ENCODE measurements around the gene RPL39. TPM values are rescaled to one million over a fixed set of nuclear protein-coding genes. Genes with fewer than 3 reads are reported as not detected.
A peak's percentile ranks its signal among the peaks of the same experiment; 100 is the strongest.
"Not testable (repeated sequence)": the region's sequence is repeated elsewhere in the genome, so short reads cannot be mapped to it uniquely, and the experiment has no call there.

RPL39 gene
- total RNA-seq, 1 donor from 2014 or later, result 6,835 TPM

DNA sequence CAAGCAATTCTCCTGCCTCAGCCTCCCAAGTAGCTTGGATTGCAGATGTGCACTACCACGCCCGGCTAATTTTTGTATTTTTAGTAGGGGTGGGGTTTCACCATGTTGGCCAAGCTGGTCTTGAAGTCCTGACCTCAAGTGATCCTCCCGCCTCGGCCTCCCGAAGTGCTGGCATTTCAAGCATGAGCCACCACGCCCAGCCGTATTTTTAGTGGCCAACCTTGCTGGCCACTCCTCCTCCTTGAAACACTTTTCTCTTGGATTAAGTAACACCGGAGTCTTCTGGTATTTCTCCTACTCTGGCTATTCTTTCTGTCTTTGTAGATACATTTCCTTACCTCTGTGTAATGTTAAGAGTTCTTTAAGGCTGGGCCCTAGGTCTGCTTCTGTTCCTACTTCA, 11.1 kb upstream of the RPL39 start:
- H3K9me3 ChIP-seq (ENCODE audit: control insufficient read depth in 3 of 3, low read length in 3 of 3), result no peaks in the 10 kb centered on the region
- no peak overlapping the region for H3K9ac ChIP-seq (ENCODE audit: low read depth in 1 of 3, low read length in 3 of 3)
- no peaks in the 10 kb centered on the region for H3K36me3 ChIP-seq (ENCODE audit: control insufficient read depth in 3 of 3, insufficient read depth in 3 of 3, low read length in 3 of 3)
- H3K27ac ChIP-seq (ENCODE audit: low read depth, low read length), result no peak overlapping the region
- no peak overlapping the region for H3K4me3 ChIP-seq (ENCODE audit: low read length in 3 of 3)
- no peaks in the 10 kb centered on the region for H3K27me3 ChIP-seq (ENCODE audit: control insufficient read depth in 3 of 3, insufficient read depth in 3 of 3, low read length in 3 of 3)
- no peaks in the 10 kb centered on the region for H3K4me1 ChIP-seq (ENCODE audit: control insufficient read depth in 3 of 3, insufficient read depth in 3 of 3, low read length in 3 of 3)

DNA sequence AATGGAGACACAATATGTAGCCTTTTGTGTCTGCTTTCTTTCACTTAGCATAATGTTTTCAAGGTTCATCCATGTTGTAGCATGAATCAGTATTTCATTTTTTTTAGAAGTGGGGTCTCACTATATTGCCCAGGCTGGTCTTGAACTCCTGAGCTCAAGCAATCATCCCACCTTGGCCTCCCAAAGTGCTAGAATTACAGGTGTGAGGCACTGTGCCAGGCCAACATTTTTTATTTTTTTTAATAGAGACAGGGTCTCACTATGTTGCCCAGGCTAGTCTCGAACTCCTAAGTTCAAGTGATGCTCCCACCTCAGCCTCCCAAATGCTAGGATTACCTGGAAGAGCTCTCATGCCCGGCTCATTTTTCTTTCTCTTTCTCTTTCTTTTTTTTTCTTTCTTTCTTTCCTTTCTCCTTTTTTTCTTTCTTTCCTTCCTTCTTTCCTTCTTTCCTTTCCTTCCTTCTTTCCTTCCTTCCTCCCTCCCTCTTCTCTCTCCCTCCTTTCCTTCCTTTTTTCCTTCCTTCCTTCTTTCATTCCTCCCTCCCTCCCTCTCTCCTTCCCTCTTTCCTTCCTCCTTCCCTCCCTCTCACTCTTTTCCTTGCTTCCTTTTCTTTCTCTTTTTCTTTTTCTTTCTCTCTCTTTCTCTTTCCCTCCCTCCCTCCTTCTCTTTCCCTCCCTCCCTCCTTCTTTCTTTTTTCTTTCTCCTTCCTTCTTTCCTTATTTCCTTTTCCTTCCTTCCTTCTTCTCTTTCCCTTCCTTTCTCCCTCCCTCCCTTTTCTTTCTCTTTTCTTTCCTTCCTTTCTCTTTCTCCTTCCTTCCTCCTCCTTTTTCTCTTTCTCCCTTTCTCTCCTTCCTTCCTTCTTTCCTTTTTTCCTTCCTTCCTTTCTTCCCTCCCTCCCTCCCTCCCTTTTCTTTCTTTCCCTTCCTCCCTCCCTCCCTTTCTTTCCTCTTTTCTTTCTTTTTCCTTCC, 10.1 kb upstream of the RPL39 start:
- Histone ChIP-seq H3K9me3 (ENCODE audit: control insufficient read depth in 3 of 3, low read length in 3 of 3) (no peaks in the 10 kb centered on the region), H3K4me1 (ENCODE audit: control insufficient read depth in 3 of 3, insufficient read depth in 3 of 3, low read length in 3 of 3) (no peaks in the 10 kb centered on the region), H3K36me3 (ENCODE audit: control insufficient read depth in 3 of 3, insufficient read depth in 3 of 3, low read length in 3 of 3) (no peaks in the 10 kb centered on the region), H3K4me3 (ENCODE audit: low read length in 3 of 3) (no peak overlapping the region), H3K27me3 (ENCODE audit: control insufficient read depth in 3 of 3, insufficient read depth in 3 of 3, low read length in 3 of 3) (no peaks in the 10 kb centered on the region), H3K27ac (ENCODE audit: low read depth, low read length) (no peak overlapping the region), H3K9ac (ENCODE audit: low read depth in 1 of 3, low read length in 3 of 3) (no peak overlapping the region)

DNA sequence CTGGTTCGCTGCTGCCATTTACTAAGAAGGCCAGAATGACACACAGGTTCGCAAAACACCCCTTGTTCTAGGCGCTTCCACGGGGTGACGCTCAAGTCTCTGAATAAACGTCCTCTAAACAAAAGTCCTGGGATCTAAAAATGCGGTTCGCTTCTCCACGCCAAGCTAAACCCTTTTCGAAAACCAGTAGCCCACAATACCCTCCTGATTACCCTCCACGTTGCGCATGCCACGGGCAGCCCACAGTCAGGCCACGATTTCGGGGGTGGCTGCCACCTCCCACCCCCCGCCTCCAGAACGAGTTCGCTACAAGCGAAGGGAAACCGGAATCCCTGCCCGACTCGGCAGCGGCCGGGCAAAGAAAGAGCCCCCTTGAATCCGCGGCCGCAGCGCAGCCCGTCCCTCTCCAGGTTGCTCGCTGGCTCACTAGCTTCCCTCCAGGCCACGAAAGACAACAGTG, 423 bp downstream of the RPL39 start:
- peaks cover 2 to 8% (median 5%) of the 10 kb centered on the region in 3 donors for H3K36me3 ChIP-seq (ENCODE audit: control insufficient read depth in 3 of 3, insufficient read depth in 3 of 3, low read length in 3 of 3)
- H3K9ac ChIP-seq (ENCODE audit: low read depth in 1 of 3, low read length in 3 of 3), result peak overlapping the region; percentile 76 to 89 (median 79)
- H3K4me3 ChIP-seq (ENCODE audit: low read length in 3 of 3), result peak overlapping the region; percentile 52 to 82 (median 82)
- H3K4me1 ChIP-seq (ENCODE audit: control insufficient read depth in 3 of 3, insufficient read depth in 3 of 3, low read length in 3 of 3), result peaks cover 12 to 19% (median 12%) of the 10 kb centered on the region in 3 donors
- no peaks in the 10 kb centered on the region for H3K27me3 ChIP-seq (ENCODE audit: control insufficient read depth in 3 of 3, insufficient read depth in 3 of 3, low read length in 3 of 3)
- H3K27ac ChIP-seq (ENCODE audit: low read depth, low read length), result peak overlapping the region; percentile 90
- H3K9me3 ChIP-seq (ENCODE audit: control insufficient read depth in 3 of 3, low read length in 3 of 3), result no peaks in the 10 kb centered on the region

DNA sequence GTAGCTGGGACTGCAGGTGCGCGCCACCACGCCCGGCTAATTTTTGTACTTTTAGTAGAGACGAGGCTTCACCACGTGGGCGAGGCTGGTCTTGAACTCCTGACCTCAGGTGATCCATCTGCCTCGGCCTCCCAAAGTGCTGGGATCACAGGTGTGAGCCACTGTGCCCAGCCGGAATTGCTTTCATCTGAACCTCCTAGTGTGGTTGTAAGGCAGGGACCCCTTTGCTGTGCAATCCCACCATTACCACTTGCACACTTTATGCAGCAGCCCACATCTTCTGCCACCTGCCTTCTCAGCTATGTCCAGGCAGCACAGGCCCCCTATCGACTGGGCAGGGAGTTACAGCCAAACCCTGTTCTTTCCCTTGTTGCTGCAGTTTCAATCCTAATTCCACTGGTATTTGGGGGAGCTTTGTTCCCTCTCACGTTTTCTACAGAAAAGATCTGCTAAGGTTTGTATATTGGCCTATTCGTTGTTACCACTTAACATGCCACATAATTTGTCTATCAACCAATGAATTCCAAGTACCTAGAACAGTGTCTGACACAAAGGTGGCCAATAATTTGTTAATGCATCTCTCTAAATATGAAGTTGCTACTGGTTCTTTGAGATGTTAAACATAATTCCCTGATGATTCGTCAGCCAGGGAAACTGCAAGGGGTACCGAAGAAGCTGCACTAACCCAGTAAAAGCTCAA, 6.5 kb downstream of the RPL39 start:
- Histone ChIP-seq H3K9me3 (ENCODE audit: control insufficient read depth in 3 of 3, low read length in 3 of 3) (no peaks in the 10 kb centered on the region), H3K27me3 (ENCODE audit: control insufficient read depth in 3 of 3, insufficient read depth in 3 of 3, low read length in 3 of 3) (no peaks in the 10 kb centered on the region), H3K4me1 (ENCODE audit: control insufficient read depth in 3 of 3, insufficient read depth in 3 of 3, low read length in 3 of 3) (peaks cover 3 to 15% (median 8%) of the 10 kb centered on the region in 3 donors), H3K9ac (ENCODE audit: low read depth in 1 of 3, low read length in 3 of 3) (no peak overlapping the region), H3K4me3 (ENCODE audit: low read length in 3 of 3) (no peak overlapping the region), H3K27ac (ENCODE audit: low read depth, low read length) (no peak overlapping the region), H3K36me3 (ENCODE audit: control insufficient read depth in 3 of 3, insufficient read depth in 3 of 3, low read length in 3 of 3) (peaks cover 9 to 18% (median 13%) of the 10 kb centered on the region in 3 donors)

DNA sequence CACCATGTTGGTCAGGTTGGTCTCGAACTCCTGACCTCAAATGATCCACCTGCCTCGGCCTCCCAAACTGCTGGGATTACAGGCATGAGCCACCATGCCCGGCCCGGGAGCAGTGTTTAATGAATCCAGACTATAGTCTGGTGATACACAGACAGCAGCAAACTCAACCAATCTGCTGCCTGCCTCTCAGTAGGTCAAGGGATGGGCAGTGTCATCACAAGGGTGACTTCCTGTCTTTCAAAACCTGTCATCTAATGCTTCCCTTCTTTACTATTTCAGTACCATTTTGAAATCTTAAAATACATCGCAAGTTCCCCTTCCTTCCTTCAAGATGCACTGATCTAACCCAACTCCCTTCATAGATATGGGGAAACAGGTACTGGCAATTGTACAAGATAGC, 8.4 kb downstream of the RPL39 start:
- Histone ChIP-seq H3K4me1 (ENCODE audit: control insufficient read depth in 3 of 3, insufficient read depth in 3 of 3, low read length in 3 of 3) (peaks cover 0 to 4% (median 0%) of the 10 kb centered on the region in 3 donors), H3K27ac (ENCODE audit: low read depth, low read length) (no peak overlapping the region), H3K4me3 (ENCODE audit: low read length in 3 of 3) (no peak overlapping the region), H3K9ac (ENCODE audit: low read depth in 1 of 3, low read length in 3 of 3) (no peak overlapping the region), H3K9me3 (ENCODE audit: control insufficient read depth in 3 of 3, low read length in 3 of 3) (no peaks in the 10 kb centered on the region), H3K27me3 (ENCODE audit: control insufficient read depth in 3 of 3, insufficient read depth in 3 of 3, low read length in 3 of 3) (no peaks in the 10 kb centered on the region), H3K36me3 (ENCODE audit: control insufficient read depth in 3 of 3, insufficient read depth in 3 of 3, low read length in 3 of 3) (peaks cover 8 to 13% (median 9%) of the 10 kb centered on the region in 3 donors)

DNA sequence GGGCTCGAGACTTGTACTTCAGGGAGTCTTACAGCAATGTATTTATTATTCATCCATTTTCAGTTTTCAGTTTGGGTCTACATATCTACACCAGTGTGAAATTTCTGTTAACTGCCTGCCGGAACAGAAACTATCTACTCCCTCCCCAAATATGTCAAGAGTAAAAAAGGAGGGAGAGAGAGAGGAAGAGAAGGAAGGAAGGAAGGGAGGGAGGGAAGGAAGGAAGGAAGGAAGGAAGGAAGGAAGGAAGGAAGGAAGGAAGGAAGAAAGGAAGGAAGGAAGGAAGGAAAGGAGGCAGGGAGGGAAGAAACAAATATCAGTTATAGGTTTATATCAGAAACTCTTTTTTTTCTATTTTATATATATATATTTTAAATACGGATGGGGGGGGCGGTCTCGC, 12.6 kb downstream of the RPL39 start:
- Histone ChIP-seq H3K36me3 (ENCODE audit: control insufficient read depth in 3 of 3, insufficient read depth in 3 of 3, low read length in 3 of 3) (peaks cover 0 to 5% (median 4%) of the 10 kb centered on the region in 3 donors), H3K9me3 (ENCODE audit: control insufficient read depth in 3 of 3, low read length in 3 of 3) (no peaks in the 10 kb centered on the region), H3K4me1 (ENCODE audit: control insufficient read depth in 3 of 3, insufficient read depth in 3 of 3, low read length in 3 of 3) (no peaks in the 10 kb centered on the region), H3K27me3 (ENCODE audit: control insufficient read depth in 3 of 3, insufficient read depth in 3 of 3, low read length in 3 of 3) (no peaks in the 10 kb centered on the region), H3K9ac (ENCODE audit: low read depth in 1 of 3, low read length in 3 of 3) (no peak overlapping the region), H3K4me3 (ENCODE audit: low read length in 3 of 3) (no peak overlapping the region), H3K27ac (ENCODE audit: low read depth, low read length) (no peak overlapping the region)

DNA sequence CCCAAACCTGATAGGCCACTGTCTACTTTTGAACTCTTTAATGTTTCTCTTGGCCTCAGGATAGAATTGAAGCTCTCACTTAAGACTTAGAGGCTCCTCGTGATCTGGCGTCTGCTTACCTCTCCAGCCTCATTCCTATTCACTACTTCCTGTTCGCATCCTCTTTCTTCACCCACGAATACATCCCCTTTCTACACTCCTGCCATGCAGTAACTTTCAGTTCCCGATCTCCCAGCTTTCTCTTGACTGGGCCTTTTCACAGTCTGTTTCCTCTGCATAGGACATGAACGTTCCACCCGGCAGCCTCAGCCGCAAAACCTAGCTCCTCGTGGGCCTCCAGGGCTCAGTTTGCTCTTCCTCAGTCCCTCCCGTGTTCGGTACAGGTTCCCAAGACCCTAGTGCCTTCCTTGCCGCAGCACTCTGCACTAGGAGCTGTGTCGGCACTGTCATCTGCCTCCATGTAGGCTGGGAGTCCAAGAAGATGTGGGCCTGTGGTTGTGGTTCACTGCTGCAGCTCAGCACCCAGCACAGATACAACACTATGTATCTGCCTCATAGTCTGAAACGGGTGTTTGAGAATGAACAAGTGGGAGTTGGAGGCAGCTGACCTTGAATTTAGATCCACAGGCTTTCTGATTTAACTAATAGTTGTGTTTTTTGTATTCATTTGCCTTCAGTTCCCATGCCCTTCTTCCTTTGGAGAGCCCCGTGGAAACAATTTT, 15.8 kb downstream of the RPL39 start:
- no peak overlapping the region for H3K9ac ChIP-seq (ENCODE audit: low read depth in 1 of 3, low read length in 3 of 3)
- H3K27ac ChIP-seq (ENCODE audit: low read depth, low read length), result no peak overlapping the region

DNA sequence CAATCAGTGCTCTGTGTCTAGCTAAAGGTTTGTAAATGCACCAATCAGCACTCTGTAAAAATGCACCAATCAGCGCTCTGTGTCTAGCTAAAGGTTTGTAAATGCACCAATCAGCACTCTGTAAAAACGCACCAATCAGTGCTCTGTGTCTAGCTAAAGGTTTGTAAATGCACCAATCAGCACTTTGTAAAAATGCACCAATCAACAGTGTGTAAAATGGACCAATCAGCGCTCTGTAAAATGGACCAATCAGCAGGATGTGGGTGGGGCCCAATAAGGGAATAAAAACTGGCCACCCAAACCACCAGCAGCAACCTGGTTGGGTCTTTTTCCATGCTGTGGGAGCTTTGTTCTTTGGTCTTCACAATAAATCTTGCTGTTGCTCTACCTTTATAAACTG, 22.0 kb downstream of the RPL39 start:
- H3K4me3 ChIP-seq (ENCODE audit: low read length in 3 of 3); H3K27ac ChIP-seq (ENCODE audit: low read depth, low read length); H3K9me3 ChIP-seq (ENCODE audit: control insufficient read depth in 3 of 3, low read length in 3 of 3); H3K27me3 ChIP-seq (ENCODE audit: control insufficient read depth in 3 of 3, insufficient read depth in 3 of 3, low read length in 3 of 3); H3K4me1 ChIP-seq (ENCODE audit: control insufficient read depth in 3 of 3, insufficient read depth in 3 of 3, low read length in 3 of 3); H3K36me3 ChIP-seq (ENCODE audit: control insufficient read depth in 3 of 3, insufficient read depth in 3 of 3, low read length in 3 of 3); H3K9ac ChIP-seq (ENCODE audit: low read depth in 1 of 3, low read length in 3 of 3): not testable (repeated sequence)

More for the DNA sequence above, 15.8 kb downstream of the RPL39 start:
- Histone ChIP-seq H3K9me3 (ENCODE audit: control insufficient read depth in 3 of 3, low read length in 3 of 3) (no peaks in the 10 kb centered on the region), H3K27me3 (ENCODE audit: control insufficient read depth in 3 of 3, insufficient read depth in 3 of 3, low read length in 3 of 3) (no peaks in the 10 kb centered on the region), H3K36me3 (ENCODE audit: control insufficient read depth in 3 of 3, insufficient read depth in 3 of 3, low read length in 3 of 3) (no peaks in the 10 kb centered on the region), H3K4me3 (ENCODE audit: low read length in 3 of 3) (no peak overlapping the region), H3K4me1 (ENCODE audit: control insufficient read depth in 3 of 3, insufficient read depth in 3 of 3, low read length in 3 of 3) (no peaks in the 10 kb centered on the region)

DNA sequence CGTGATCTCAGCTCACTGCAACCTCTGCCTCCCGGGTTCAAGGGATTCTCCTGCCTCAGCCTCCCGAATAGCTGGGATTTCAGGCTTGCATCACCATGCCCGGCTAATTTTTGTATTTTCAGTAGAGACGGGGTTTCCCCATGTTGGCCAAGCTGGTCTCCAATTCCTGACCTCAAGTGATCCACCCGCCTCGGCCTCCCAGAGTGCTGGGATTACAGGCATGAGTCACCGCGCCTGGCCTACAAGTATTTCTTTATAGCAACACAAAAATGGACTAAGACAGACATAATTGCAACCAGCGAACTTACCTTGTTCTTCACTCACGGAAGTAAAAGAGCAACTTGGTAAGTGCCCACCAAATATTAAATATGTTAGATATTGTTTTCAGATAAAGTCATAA, 23.0 kb downstream of the RPL39 start:
- not testable (repeated sequence) for H3K4me1 ChIP-seq (ENCODE audit: control insufficient read depth in 3 of 3, insufficient read depth in 3 of 3, low read length in 3 of 3); H3K27ac ChIP-seq (ENCODE audit: low read depth, low read length); H3K27me3 ChIP-seq (ENCODE audit: control insufficient read depth in 3 of 3, insufficient read depth in 3 of 3, low read length in 3 of 3); H3K9me3 ChIP-seq (ENCODE audit: control insufficient read depth in 3 of 3, low read length in 3 of 3); H3K9ac ChIP-seq (ENCODE audit: low read depth in 1 of 3, low read length in 3 of 3); H3K4me3 ChIP-seq (ENCODE audit: low read length in 3 of 3); H3K36me3 ChIP-seq (ENCODE audit: control insufficient read depth in 3 of 3, insufficient read depth in 3 of 3, low read length in 3 of 3)
